Left renal pelvis (tissue), 4 donors: ENCODE results near the gene CTBS. TPM values are rescaled to one million over a fixed set of nuclear protein-coding genes. Genes with fewer than 3 reads are reported as not detected.

Experiments
- DNase-seq, 4 donors: peaks; one replicate each; pipeline ENCODE4 v3.0.0-alpha.2; 2013; ENCODE audit warnings: low read depth in 4 of 4, low spot score in 3 of 4
- polyA plus RNA-seq, 4 donors: library from polyadenylated mRNA; unstranded; fragments of 120-200 nt; gene quantifications; one replicate each; pipeline ENCODE4 v1.2.1, GENCODE V29; 2013; ENCODE audit not compliant: insufficient read length in 4 of 4

The CTBS gene
- polyA plus RNA-seq, 4 donors = 17.6 to 28.3 (median 25.1) TPM

DNA sequence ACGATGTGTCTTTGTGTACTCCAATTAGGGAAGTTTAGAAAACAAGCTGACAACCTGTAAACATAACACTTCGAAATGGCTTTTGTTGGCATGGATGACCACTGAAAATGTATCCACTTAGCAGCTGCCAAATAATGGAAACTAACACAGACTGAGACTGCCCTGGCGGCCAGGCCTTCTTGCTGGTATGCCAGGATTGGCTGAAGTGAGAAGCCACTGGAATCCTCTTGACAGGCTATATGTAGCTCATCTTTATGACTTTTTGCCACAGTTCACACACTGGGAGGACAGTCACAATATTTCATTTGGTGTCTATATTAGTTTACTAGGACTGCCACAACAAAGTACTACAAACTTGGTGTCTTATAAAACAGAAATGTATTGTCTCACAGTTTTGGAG lies 12.9 kb upstream of the CTBS start:
- no peak for DNase-seq

DNA sequence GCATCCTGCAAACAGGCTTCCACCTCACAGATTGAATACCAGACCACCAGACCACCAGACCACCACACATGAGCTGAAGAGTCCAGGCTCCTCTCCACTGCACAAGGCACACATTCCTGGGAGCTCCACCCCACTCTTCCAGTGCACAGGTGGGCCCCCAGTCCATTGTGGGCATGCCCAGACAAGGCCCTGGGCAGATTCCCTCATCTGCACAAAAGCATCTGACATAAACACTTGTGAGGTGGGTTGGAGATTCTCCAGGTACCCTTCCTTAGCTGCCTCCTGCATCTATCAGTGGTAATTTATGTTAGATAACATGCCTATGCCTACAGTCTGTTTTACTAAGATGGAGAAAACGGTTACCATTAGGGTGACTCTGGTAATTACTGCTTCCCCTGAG lies 11.6 kb upstream of the CTBS start:
- DNase-seq = no peak

DNA sequence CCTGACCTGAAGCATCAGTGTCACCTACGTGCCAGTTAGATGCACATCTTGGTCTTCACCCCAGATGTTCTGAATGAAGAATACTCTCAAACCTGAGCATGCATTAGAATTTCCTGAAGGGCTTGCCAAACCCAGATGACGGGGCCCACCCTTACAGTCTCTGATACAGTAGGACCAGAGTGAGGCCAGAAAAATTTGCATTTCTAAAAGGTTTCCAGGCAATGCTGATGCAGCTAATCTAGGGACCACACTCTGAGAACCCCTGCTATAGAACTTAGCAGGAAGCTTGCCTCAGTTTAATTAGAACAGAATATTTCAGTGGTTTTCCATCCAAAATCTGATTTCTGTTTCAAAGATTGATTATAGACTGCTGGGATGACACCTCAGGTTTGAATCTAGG lies 9.9 kb upstream of the CTBS start:
- DNase-seq = no peak

DNA sequence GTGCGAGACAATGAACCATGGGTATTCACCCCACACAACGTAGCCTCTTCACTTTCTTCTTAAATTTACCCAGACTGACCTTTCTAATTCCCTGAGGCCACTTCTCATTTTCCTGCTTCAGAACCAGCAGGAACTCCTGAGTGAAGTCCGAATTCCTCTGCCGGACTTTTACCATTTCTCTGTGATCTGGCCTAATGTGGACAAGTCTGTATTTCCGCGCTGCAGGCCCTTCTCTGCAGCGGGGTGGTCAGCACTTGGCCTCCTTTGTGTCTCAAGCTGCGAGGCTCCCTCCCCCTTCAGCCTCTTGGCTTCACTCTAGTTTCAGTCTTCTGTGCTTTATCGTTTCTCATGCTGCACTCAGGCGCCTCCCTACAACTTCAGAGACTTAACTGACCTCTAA lies 9.4 kb upstream of the CTBS start:
- DNase-seq = no peak

DNA sequence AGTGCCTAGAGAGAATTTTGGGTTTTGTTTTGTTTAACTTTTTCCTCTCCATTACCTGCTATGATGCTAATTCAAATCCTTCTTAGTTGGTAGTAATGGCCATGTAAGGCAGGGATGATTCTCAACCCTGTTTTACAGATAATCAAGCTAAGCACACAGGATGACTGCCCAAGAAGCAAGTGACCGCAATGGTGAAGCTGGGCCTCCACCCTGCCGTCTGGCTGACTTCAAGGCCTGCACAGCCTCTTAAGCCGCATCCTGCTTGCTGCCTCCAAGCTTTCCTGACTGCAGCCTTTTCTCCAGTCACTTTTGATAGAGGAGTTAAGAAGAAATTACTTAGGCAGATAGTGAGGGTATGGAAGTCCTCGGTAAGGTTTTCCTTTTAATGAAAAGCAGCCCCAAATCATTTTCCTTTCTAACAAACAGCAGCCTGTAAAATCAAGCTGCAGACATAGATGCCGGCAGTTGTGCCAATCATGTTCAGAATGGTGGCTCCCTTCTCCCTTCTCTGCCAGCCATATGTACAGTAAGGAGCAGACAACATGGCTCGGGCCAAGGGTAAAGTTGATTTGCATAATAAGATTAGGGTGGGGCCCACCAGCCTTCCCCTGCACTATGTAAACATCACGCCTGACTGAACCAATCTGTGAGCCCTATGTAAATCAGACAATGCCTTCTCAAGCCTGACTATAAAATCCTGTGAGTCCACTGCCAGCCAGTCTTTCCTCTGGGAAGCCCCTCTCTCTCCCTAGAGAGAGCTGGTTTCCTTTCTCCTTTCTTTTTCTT lies 8.8 kb upstream of the CTBS start:
- no peak for DNase-seq

DNA sequence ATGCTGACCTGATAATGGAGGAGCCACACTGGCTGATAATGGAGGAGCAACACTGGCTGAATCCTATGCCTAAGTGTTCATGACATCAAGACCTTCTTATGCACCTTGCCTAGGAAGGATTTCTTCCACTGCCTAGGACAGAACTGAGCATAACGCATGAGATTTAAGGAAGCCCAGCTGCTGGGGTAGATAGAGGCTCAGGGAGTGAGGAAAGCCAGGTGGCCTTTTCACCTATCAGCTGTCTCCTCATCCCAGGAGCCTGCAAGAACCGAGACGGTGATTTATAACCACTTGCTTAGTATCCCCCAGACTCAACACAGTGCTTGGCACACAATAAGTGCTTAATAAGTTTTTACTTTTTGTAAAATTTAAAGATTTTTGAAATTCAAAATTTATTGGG lies 7.4 kb upstream of the CTBS start:
- no peak for DNase-seq

DNA sequence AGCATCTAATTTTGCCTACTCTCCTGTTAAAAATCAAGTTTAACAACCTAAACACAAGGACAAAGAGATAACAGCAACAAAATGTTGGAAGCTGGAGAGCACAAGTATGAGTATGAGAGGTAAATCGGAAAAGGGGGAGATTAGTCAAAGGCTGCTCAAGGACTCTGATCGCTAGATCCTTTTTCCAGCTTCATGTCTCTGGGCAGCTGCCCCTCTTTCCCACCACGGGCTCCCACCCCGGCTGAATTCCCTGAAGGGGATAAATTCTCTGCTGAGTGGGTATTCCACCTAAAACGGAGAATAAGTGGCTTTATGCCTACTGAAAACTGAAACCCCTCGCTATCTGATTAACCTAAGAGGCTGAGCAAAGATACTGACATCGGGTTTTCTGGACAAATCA lies 696 bp upstream of the CTBS start:
- DNase-seq = no peak

DNA sequence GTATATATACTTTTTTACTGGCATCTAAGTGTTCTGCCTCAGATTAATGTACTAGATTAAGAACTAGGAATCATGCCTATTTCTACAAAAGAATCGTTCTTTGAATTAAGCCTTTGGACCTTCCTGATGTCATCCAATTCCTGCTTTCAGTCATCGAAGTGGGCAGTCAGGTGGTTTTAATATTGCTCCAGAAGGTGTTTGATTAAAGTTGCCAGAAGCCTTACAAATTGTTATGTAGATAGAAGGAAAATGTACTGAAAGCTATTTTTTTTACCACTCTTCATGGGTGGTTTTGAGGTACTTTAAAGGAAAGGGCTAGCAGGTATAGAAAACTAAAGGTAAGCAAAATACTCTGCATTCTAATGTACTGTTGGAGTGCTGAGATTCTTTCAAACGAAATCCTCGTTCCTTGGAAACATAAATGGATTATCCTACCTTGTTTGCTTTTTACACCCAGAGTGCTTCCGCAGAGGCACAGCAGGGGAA lies 716 bp downstream of the CTBS start:
- DNase-seq = no peak

DNA sequence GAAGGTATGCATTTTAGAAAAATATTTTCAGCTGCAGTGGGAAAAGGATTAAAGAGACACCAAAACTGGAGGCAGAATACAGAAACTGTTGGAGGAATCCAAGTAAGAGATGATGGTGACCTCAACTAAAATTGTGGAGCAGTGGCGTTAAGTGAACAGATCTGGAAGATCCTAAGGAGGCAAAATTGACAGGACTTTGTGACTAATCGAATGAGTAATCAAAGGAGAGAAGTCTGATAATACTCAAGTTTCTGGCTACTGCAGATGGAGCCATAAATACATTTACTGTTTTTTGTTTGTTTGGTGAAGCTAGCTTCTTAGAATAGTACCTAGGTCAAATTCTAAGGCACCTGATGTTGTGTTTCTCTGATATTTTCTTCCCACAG lies 3.1 kb downstream of the CTBS start:
- DNase-seq = no peak

DNA sequence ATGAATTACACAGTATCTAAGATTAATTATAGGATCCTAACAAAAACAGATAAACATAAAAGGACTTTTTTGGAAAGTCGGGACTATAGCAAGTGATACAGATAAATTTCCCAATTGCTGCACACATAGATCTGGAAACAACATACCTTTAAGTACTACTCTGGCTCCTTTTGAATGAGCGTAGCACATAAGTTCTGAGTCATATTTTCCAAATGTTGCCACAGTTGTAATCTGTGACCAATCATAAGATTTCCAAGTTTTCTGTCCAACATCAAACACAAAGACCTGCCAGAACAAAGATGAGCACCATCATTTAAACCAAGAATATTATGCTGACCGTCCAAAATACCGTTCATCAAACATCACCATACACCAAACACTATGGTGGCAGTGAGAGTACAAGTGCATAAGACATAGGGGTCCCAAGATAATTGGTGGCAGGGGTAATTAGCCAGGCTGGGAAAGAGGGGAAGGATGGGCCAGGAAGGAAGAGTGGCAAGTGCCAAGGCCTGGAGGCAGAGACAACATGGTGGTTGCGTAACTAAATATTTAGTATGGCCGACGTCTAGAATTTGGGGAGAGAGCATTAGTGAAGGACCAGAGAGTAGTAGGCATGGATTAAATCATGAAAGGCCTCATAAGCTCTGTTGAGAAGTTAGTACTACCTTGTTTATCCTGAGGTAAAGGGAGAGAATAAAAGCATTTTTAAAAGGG lies 3.6 kb downstream of the CTBS start:
- DNase-seq = no peak

DNA sequence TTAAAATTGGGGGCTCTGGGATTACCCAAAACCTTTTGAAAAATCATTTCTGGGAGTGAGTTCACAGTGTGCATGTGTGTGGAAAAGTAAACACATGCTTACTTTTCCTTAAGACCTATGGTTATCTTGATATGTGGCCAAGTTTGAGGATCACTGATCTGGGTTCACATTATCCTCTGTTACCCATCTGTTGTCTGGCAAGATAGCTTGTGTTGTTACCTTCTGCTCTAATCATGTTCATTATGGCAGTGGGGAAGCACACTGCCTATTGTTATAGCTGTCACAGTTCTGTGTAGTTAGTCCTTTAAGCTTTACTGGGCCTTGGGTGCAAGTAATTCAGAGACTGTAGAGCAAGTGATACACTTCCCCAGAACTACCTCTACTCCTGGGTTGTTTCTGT lies 5.0 kb downstream of the CTBS start:
- DNase-seq = no peak

DNA sequence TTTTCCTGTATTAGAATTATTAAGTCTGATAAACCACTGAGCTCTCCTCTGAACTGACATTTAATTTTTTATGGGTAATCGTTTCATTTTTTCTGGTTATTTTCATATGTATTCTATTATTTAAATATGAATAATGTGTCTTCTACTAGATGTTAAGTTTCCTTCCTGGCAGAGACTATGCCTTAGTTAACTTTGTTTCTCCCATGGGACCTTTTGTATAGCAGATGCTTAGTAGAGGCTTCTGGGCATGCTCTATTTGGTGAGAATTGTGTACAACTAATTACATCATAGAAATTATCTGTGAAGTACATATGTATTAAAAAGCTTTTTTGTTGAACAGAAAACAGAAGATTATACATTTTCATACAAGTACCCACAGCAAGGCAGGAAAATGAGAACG lies 23.4 kb downstream of the CTBS start:
- no peak for DNase-seq

DNA sequence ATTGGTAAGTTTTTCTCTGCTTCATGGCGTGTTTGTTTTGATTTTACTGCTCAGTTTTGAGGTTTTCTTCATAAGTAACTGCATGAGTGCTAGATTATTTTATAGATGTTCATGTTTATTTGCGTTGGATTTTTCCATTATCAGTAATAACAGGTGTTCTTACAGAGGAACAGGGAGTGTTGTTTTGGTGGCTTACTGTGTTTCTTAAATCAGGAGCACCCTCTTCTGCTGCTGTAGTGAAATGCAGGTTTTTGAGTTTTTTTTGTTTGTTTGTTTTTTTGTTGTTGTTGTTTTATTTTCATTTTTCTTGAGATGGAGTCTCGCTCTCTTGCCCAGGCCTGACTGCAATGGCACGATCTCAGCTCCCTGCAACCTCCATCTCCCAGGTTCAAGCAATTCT lies 32.6 kb downstream of the CTBS start:
- no peak for DNase-seq

DNA sequence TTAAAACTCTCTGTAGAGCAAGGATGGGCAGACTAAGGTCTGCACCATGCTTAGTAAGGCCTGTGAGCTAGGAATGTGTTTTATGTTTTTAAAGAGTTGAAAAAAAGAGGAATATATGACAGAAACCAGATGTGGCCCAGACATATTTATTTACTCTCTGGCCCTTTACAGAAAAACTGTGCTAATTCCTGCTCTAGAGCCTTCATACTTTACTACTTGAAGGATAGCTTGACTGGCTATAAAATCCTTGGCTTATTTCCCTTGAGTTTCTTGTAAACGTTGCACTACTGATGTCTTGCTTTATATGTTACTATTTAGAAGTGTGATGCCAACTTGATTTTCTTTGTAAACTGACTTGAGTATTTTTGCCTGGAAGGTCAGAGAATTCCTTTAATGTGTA lies 33.5 kb downstream of the CTBS start:
- DNase-seq = peak; percentile 7 to 34 (median 10)

DNA sequence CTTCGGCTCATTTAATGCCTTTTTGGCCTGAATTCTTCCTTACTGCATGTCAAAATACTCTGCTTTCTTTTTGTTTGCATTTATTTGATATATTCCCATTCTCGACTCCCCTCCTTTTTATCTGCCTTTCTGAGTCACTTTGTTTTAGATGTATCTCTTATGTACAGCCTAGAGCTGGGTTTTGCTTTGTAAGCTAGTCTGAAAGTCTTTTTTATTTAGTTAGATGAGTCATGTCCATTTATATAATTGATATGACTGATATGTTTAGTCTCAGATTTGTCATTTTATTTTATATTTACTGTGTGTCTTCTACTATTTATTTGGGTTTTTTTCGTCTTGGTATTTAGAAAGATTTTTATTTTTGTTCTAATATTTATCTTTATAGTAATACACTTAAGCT lies 34.3 kb downstream of the CTBS start:
- DNase-seq = no peak

DNA sequence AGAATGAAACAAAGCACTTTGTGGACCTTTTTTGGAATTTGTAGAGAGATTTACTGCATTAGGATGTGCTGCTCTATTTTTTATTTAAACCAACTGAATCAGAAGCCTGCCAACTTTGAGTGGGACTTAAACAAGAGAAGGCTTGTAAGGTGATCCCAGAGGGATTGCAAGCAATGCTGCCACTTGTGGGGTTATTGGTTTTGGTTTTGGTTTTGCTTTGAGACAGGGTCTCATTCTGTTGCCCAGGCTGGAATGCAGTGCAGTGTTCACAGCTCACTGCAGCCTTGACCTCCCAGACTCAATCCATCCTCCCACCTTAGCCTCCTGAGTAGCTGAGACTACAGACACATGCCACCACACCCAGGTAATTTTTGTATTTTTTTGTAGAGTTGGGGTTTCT lies 35.6 kb downstream of the CTBS start:
- DNase-seq = no peak

DNA sequence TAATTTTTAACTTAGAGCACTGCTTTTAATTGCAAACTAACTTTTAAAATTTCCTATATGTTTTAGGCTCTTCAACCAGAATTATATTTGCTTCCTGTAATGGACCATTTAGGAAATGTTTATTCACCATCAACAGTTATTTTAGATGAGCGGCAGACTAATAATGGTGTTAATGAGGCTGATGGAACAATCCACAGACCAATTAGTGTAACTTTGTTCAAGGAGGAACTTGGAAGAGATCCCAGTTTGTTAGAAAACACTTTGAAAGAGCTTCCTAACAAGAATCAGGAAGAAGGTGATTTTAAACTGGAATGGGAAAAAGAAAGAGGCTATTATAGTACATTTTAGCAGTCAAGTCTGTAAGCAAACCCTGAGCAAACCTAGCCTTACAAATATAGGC lies 48.5 kb downstream of the CTBS start:
- DNase-seq = no peak

DNA sequence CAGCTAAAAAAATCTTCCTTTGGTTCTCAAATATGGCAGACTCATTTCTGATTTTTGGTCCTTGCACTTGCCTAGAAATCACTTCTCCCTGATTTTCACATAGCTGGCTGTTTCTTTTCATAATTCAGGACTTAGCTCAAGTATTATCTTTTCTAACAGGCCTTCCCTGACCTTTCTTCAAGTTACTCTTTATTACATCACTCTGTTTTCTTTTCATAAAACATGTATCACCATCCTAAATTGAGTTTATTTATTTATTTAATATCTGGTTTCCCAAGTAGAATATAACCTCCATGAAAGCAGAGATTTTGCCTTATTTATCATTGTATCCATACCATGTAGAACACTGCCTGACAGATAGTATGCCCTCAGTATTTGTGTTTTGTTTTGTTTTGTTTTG lies 49.6 kb downstream of the CTBS start:
- no peak for DNase-seq

DNA sequence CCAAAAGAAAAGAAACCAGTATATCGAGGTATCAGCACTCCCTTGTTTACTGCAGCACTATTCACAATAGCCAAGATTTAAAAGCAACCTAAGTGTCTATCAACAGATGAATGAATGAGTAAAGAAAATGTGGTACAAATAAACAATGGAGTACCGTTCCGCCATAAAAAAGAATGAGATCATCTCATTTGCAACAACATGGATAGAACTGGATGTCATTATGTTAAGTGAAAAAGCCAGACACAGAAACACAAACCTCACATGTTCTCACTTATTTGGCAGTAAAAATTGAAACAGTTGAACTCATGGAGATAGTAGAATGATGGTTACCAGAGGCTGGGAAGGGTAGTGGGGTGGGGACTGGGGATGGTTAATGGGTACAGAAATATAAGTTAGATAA lies 63.6 kb downstream of the CTBS start:
- DNase-seq = no peak

DNA sequence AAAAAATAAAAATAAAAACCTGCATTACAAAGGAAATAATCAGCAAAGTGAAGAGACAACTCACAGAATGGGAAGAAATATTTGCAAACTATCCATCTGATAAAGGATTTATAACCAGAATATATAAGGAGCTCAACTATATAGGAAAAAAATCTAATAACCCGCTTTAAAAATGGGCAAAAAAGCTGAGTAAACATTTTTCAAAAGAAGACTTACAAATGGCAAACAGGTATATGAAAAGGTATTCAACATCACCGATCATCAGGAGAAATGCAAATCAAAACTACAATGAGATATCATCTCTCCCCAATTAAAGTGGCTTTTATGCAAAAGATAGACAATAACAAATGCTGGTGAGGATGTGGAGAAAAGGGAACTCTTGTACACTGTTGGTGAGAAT lies 64.1 kb downstream of the CTBS start:
- no peak for DNase-seq

DNA sequence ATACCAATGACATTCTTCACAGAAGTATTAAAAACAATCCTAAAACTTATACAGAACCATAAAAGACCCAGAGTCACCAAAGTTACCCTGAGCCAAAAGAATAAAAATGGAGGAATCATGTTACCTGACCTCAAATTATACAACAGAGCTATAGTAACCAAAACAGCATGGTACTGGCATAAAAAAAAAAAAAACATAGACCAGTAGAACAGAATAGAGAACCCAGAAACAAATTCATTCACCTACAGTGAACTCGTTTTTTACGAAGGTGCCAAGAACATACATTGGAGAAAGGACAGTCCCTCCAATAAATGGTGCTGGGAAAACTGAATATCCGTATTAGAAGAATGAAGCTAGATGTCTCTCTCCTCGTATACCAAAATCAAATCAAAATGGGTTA lies 65.2 kb downstream of the CTBS start:
- DNase-seq = no peak

DNA sequence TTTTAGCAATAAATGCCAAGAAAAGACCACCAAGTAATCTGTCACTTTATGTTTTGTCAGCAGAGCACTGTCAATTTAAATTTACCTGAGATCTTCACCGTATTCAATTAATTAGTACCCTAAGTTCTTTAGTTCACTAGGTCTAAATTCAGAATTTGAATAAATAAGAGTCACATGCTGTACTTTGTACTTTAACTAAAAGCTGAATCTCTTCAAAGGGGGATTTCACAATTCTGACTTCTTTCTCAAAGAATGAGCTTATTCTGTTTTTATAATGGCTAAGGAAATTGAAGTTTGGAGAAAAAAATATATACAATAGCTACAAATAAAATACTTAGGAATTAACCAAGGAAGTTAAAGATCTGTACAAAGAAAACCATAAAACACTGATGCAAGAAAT lies 65.7 kb downstream of the CTBS start:
- no peak for DNase-seq
